Left lung (tissue), 10 donors: ENCODE results near the gene PDXK. TPM values are rescaled to one million over a fixed set of nuclear protein-coding genes. Genes with fewer than 3 reads are reported as not detected.
"Not testable (repeated sequence)": the region's sequence is repeated elsewhere in the genome, so short reads cannot be mapped to it uniquely, and the experiment has no call there.

Experiments used
- ATAC-seq: fragments of 200-7000 bp; cut with Tn5 transposase; one replicate; pipeline ENCODE4 v1.9.1; 2020; ENCODE audit warnings: moderate library complexity
- DNase-seq, 4 donors: peaks; one replicate each; pipeline ENCODE4 v3.0.0-alpha.2; 2013 to 2020
- H3K27ac ChIP-seq, 2 donors: fragments of 200-600 bp; sonication (generic) in 1 of 2; one replicate each; pipeline versions ENCODE4 v1.5.0 to v1.8.0; 2020 to 2021
- H3K27me3 ChIP-seq, 2 donors: fragments of 200-600 bp; sonication (generic) in 1 of 2; one replicate each; pipeline versions ENCODE4 v1.5.0 to v1.8.0; 2020 to 2021
- H3K36me3 ChIP-seq, 2 donors: fragments of 200-600 bp; sonication (generic) in 1 of 2; one replicate each; pipeline versions ENCODE4 v1.5.0 to v1.8.0; 2020 to 2021
- H3K4me1 ChIP-seq, 2 donors: fragments of 200-600 bp; one replicate each; pipeline ENCODE4 v1.8.0; 2021
- H3K4me3 ChIP-seq, 2 donors: fragments of 200-600 bp; sonication (generic) in 1 of 2; one replicate each; pipeline versions ENCODE4 v1.5.0 to v1.8.0; 2020 to 2021; ENCODE audit warnings: mild to moderate bottlenecking in 1 of 2
- H3K9me3 ChIP-seq, 2 donors: fragments of 200-600 bp; sonication (generic) in 1 of 2; one replicate each; pipeline versions ENCODE4 v1.5.0 to v1.8.0; 2020 to 2021
- CTCF ChIP-seq, 2 donors: fragments of 200-600 bp; sonication (generic) in 1 of 2; IDR thresholded peaks; one replicate each; pipeline versions ENCODE4 v1.5.0 to v1.8.0; 2021; ENCODE audit warnings: antibody characterized with exemption in 2 of 2
- intact Hi-C, 2 donors: fragments of 100-400 bp; cut with DNase I; formaldehyde crosslinking; loops; one replicate each; pipeline versions ENCODE4 v1.11.2 to v1.14.2; 2022
- polyA plus RNA-seq, 6 donors: library from polyadenylated mRNA; unstranded; fragments of 120-200 nt; gene quantifications; one replicate each; pipeline ENCODE4 v1.2.1, GENCODE V29; 2013; ENCODE audit not compliant: insufficient read length in 6 of 6
- total RNA-seq, 2 donors: library from RNA; stranded (reverse); fragmentation: NEBNext Ultra II Directional; extraction: Animal tissue kit (Norgen Biotek cat#: 25700); gene quantifications; one replicate each; pipeline ENCODE4 v1.2.1, GENCODE V29; 2021
- donor health status: DM: no; HTN: yes; CAD: no.
- donor health status: DM: no; HTN: no; CAD: no.

The PDXK gene
- total and polyA plus RNA-seq, 8 donors = 36.9 to 305 (median 43.9) TPM

DNA sequence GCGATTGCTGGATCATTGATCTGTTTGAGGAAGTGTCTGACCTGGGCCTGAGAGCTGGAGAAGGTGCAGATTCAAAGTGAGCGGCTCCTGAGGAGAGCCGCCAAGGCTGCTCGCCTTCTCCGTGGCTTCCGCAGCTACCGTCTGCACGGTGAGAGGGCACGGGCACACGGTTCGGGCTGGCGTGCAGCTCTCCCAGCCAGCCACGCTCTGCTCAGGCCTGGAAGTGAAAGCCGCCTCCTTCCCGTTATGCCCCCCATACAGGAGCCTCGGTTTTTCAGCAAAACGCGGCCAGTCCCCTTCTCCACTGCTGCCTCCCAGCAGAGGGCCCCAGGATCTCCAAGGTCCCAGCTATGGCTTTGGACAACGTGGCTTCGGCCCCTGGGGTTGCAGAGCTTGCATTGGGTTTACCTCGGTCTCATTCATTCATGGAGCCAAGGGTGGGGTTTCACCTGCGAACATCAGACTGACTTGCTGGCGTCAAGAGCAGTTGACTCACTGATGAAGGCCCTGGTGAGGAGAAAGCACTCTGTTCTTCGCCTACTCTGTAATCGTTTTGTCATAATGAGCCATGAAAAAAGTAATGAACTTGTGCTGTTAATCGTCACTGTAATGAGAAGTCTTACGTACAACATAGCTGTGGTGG is 24.4 kb upstream of the PDXK start:
- H3K4me3 ChIP-seq = no peak overlapping the region
- H3K27me3 ChIP-seq = no peaks in the 10 kb centered on the region
- no peak for TF ChIP-seq CTCF (IDR thresholded peaks at IDR 0.05)
- peaks cover 0 to 67% of the 10 kb centered on the region in 2 donors for H3K36me3 ChIP-seq
- H3K4me1 ChIP-seq = no peaks in the 10 kb centered on the region
- DNase-seq (no peak), ATAC-seq (no peak)
- no peak overlapping the region for H3K27ac ChIP-seq
- intact Hi-C loops = no loop called here
- no peaks in the 10 kb centered on the region for H3K9me3 ChIP-seq

GRCh38 chr21:43696214-43696613 is 22.7 kb upstream of the PDXK start:
- DNase-seq (no peak), ATAC-seq (no peak)
- intact Hi-C loops = no loop called here
- TF ChIP-seq CTCF (IDR thresholded peaks at IDR 0.05) = no peak
- Histone ChIP-seq H3K27me3 (no peaks in the 10 kb centered on the region), H3K36me3 (peaks cover 0 to 51% of the 10 kb centered on the region in 2 donors), H3K4me1 (no peaks in the 10 kb centered on the region), H3K27ac (no peak overlapping the region), H3K9me3 (no peaks in the 10 kb centered on the region), H3K4me3 (no peak overlapping the region)

DNA sequence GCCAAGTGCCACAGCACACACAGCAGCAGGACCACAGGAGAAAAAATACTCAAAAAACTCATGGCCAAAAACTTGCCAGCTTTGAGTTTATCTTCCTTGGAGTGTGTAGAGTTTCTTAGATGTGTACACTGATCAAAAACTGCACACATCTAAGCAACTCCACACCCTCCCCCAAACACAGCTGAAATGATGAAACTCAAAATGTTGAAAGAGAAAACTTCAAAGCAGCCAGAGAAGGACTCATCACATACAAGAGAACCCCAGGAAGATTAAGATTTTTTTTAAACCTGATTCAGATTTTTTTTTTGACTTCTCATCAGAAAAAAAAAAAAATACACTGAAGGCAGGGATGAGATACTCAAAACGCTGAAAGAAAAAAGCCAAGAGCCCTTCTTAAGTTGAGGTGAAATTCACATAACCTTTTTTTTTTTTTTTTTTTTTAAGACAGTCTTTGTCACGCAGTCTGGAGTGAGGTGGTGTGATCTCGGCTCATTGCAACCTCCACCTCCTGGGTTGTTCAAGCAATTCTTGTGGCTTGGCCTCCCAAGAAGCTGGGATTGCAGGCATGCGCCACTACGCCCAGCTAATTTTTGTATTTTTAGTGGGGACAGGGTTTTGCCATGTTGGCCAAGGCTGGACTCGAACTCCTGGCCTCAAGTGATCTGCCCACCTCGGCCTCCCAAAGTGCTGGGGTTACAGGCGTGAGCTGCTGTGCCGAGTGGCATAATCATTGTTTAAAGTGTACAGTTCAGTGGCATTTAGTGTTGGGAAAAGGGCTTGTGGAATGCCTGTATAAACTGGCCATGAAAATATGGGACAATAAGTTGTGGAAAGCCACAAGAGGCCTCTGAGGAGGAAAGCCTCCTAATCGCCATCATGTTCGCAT is 20.9 kb upstream of the PDXK start:
- no peak for ATAC-seq
- no peak overlapping the region for H3K4me3 ChIP-seq

DNA sequence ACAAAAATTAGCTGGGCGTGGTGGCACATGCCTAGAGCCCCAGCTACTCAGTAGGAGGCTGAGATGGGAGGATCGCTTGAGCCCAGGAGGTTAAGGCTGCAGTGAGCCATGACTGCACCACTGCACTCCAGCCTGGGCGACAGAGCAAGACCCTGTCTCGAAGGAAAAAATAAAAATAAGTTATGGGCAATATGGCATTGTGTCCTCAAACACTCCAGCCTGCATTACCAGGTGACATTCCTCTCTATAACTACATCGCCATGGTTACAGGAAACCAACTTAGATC is 19.5 kb upstream of the PDXK start:
- H3K27ac ChIP-seq, intact Hi-C loops, H3K27me3 ChIP-seq, H3K9me3 ChIP-seq, H3K4me3 ChIP-seq, ATAC-seq: not testable (repeated sequence)
- Histone ChIP-seq H3K36me3 (peaks cover 0 to 18% of the 10 kb centered on the region in 2 donors), H3K4me1 (peaks cover 0 to 14% of the 10 kb centered on the region in 2 donors)
- peak in 1 of 4 donors; percentile 12 for DNase-seq

More for the DNA sequence above, 20.9 kb upstream of the PDXK start:
- no peaks in the 10 kb centered on the region for H3K9me3 ChIP-seq
- intact Hi-C loops = no loop called here
- TF ChIP-seq CTCF (IDR thresholded peaks at IDR 0.05) = no peak
- peaks cover 0 to 8% of the 10 kb centered on the region in 2 donors for H3K27me3 ChIP-seq
- H3K36me3 ChIP-seq = peaks cover 0 to 33% of the 10 kb centered on the region in 2 donors
- H3K27ac ChIP-seq = no peak overlapping the region
- no peak for DNase-seq
- H3K4me1 ChIP-seq = peaks cover 0 to 9% of the 10 kb centered on the region in 2 donors

DNA sequence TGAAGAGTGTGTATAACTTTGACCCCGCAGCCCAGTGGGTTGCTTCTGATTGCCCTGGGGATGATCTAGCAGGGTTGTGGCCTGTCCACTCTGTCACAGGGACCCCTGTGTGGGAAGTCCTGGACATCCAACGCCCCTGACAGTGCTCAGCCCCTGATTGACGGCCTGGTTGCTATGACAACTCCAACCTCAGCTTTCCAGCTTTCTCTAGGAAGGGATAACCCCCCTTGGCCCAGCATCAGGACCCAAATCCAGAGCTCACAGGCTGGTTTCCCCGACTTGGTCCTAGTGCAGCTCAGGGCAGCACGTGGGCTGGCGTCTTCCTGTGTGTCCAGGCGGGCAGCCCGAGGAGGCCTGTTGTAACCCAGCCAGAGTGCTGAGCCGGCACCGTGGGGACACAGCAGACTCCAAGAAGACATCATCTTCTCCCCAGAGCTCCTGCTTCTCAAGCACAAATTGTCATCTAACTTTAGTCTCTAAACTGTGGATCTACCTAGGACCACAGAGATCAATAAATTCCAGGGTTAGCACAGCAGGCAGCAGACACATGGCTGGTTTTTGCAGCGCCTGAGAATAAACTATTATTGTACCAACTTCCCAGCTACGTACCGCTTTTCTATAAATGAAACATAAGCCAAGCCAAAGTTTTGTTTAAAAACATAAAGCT is 18.9 kb upstream of the PDXK start:
- ATAC-seq (no peak), DNase-seq (peak in 1 of 4 donors; percentile 73)
- peaks cover 0 to 14% of the 10 kb centered on the region in 2 donors for H3K4me1 ChIP-seq
- TF ChIP-seq CTCF (IDR thresholded peaks at IDR 0.05) = no peak
- H3K4me3 ChIP-seq = no peak overlapping the region
- no peak overlapping the region for H3K27ac ChIP-seq
- intact Hi-C loops = no loop called here
- H3K9me3 ChIP-seq = no peaks in the 10 kb centered on the region
- H3K27me3 ChIP-seq = peaks cover 0 to 8% of the 10 kb centered on the region in 2 donors
- H3K36me3 ChIP-seq = peaks cover 0 to 13% of the 10 kb centered on the region in 2 donors
